ENCODE results near the gene UCK2. TPM values are rescaled to one million over a fixed set of nuclear protein-coding genes. Genes with fewer than 3 reads are reported as not detected.

The UCK2 gene
- total RNA-seq, 1 experiment from 2014 or later, result 88.4 TPM

DNA sequence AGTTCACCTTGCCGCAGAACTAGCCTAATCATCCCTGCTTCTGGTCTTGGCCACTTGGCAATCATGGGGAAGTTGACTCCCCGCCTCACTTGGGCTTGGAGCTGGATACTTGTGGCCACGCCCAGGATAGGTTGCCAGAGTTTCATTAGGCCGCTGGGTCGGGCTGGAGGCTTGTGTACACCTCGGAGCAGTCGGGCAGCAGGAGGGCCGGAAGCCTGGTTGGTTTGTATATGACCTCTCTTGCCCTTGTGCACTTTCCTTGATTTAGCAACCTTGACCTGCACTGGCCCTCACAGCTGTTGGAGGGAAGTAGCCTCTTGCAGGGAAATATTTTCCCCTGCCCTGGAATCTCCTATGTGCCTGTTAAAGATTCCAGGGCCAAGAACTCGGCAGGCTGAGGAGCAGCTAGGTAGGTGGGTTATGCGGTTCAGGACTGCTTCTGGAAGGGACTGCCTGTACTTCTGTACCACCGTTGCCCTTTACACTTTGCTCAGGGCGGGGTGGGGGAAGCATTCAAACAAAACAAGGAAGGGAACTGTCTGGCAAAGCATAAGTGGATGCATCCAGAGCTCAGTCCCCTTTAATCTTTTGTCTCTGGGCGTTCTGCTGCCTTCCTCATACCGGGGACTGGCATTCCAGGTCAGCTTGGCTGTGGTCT lies 83.5 kb downstream of the UCK2 start:
- no peak for TF ChIP-seq EZH2 (IDR thresholded peaks at IDR 0.05)
- TF ChIP-seq EZH2phosphoT487 (IDR thresholded peaks at IDR 0.05; ENCODE audit: borderline replicate concordance), result no peak
- TF ChIP-seq FOSL1 (IDR thresholded peaks at IDR 0.05; ENCODE audit: low read depth), result no peak
- TF ChIP-seq POLR2A (IDR thresholded peaks at IDR 0.05; ENCODE audit: borderline replicate concordance, extremely low read depth, insufficient read depth, insufficient read length), result no peak
- TF ChIP-seq ZFX (IDR thresholded peaks at IDR 0.05), result no peak
- no peak for TF ChIP-seq TCF7L2 (IDR thresholded peaks at IDR 0.05; ENCODE audit: borderline replicate concordance, extremely low read depth, insufficient read depth, insufficient read length)
- TF ChIP-seq CTCF (IDR thresholded peaks at IDR 0.05 in 2 of 3, conservative IDR thresholded peaks at IDR 0.05 in 1 of 3; ENCODE audit: borderline replicate concordance in 1 of 3, insufficient read depth in 1 of 3, low read depth in 2 of 3, low read length in 2 of 3), result no peak
- no peak for TF ChIP-seq ZNF274 (IDR thresholded peaks at IDR 0.05; ENCODE audit: low read depth, low read length)
- no peak for TF ChIP-seq JUND (IDR thresholded peaks at IDR 0.05)
- TF ChIP-seq SRF (IDR thresholded peaks at IDR 0.05; ENCODE audit: low read depth), result no peak
- TF ChIP-seq ZBTB33 (IDR thresholded peaks at IDR 0.05; ENCODE audit: extremely low read depth, insufficient replicate concordance, low read length), result no peak
- TF ChIP-seq, protein P1, sequence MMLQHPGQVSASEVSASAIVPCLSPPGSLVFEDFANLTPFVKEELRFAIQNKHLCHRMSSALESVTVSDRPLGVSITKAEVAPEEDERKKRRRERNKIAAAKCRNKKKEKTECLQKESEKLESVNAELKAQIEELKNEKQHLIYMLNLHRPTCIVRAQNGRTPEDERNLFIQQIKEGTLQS (IDR thresholded peaks at IDR 0.05), result no peak
- TF ChIP-seq POLR2AphosphoS5 (IDR thresholded peaks at IDR 0.05; ENCODE audit: low read depth, low read length), result no peak
- no peak for TF ChIP-seq SP1 (IDR thresholded peaks at IDR 0.05; ENCODE audit: low read depth)
- TF ChIP-seq SIN3A (IDR thresholded peaks at IDR 0.05; ENCODE audit: low read depth), result no peak
- TF ChIP-seq CEBPB (IDR thresholded peaks at IDR 0.05; ENCODE audit: low read depth), result no peak
- no peak for DNase-seq (ENCODE audit: low read depth, low spot score)
- H3K9me3 ChIP-seq (ENCODE audit: control insufficient read depth in 1 of 2, insufficient read depth in 1 of 2, low read depth in 1 of 2, low read length in 2 of 2), result no peaks in the 10 kb centered on the region
- peaks cover 4 to 41% of the 10 kb centered on the region in 2 experiments; a peak in 3 of 4 replicates for H3K36me3 ChIP-seq (ENCODE audit: control insufficient read depth in 1 of 2, insufficient read depth in 2 of 2, low read length in 2 of 2)
- POLR2A ChIA-PET, result no interaction called here
- H3K9me2 ChIP-seq (ENCODE audit: insufficient read depth), result no peaks in the 10 kb centered on the region
- no peaks in the 10 kb centered on the region for H3K4me1 ChIP-seq (ENCODE audit: control insufficient read depth in 1 of 2, insufficient read depth in 2 of 2, low read length in 2 of 2)
- no peak overlapping the region for H3K27ac ChIP-seq (ENCODE audit: low read depth, low read length)
- no peak overlapping the region for H3K9ac ChIP-seq (ENCODE audit: low read length)
- H3K79me2 ChIP-seq (ENCODE audit: insufficient read depth, low read length), result 0 out of 2 replicates have a peak, but pooled peaks cover 2% of the 10 kb centered on the region
- no peak overlapping the region for H3K4me3 ChIP-seq (replicated peaks in 1 of 2; ENCODE audit: low read depth in 1 of 2, low read length in 2 of 2)
- H4K20me1 ChIP-seq (ENCODE audit: insufficient read depth), result no peaks in the 10 kb centered on the region
- H3K27me3 ChIP-seq (ENCODE audit: insufficient read depth, low read length), result no peaks in the 10 kb centered on the region
- H2AFZ ChIP-seq (ENCODE audit: low read depth, low read length, poor library complexity, severe bottlenecking), result no peak overlapping the region
- CTCF ChIA-PET, result no interaction called here
- ATAC-seq, result no peak
- intact Hi-C loops (cut with micrococcal nuclease), result loop anchor here (5.0 kb wide), 2 partner anchors 84 to 519 kb away; partner anchors contain the start of gene UCK2
- BruUV-seq (replicated peaks), result no TSS peak
- no peak overlapping the region for H3K4me2 ChIP-seq (ENCODE audit: low read length)
- RAD21 ChIA-PET (ENCODE audit: low non-redundant PET in 1 of 2, low total read pairs in 2 of 2, uncharacterized antibody in 2 of 2, unreplicated experiment in 2 of 2), result no interaction called here

Data from HCT116 (cell line).